HCT116 (cell line): ENCODE results near the gene UBQLN1. TPM values are rescaled to one million over a fixed set of nuclear protein-coding genes. Genes with fewer than 3 reads are reported as not detected.
A peak's percentile ranks its signal among the peaks of the same experiment; 100 is the strongest.

Experiments used
- ATAC-seq: fragments of 200-7000 bp; cut with Tn5 transposase; 2 replicates; pipeline ENCODE4 v1.9.1; 2020; ENCODE audit warnings: mild to moderate bottlenecking, moderate library complexity
- BruUV-seq: library from RNA; stranded (reverse); fragments of 400-500 nt; replicated peaks from 2 replicates; lab custom pipeline; 2021; lab: Mats Ljungman, UMichigan
- CTCF ChIA-PET: fragments of 300-600 bp; sonication (Branson Sonifier 250); formaldehyde crosslinking; loops from one replicate; lab custom pipeline; 2021; ENCODE audit warnings: antibody characterized with exemption; lab: Charles Lee
- POLR2A ChIA-PET: fragments of 300-600, 350-600 bp; sonication (Branson Sonifier 250); formaldehyde crosslinking; loops from one replicate; lab custom pipeline; 2021; ENCODE audit warnings: antibody characterized with exemption; lab: Charles Lee
- RAD21 ChIA-PET, 2 experiments: fragments of 300-600 bp; sonication (Branson Sonifier 250); formaldehyde crosslinking; loops; one replicate each; lab custom pipeline; 2023; ENCODE audit warnings: low total read pairs in 2 of 2; ENCODE audit not compliant: uncharacterized antibody in 2 of 2, unreplicated experiment in 2 of 2, low non-redundant PET in 1 of 2; lab: Charles Lee
- DNase-seq: peaks from one replicate; pipeline ENCODE4 v3.0.0-alpha.2; 2010; ENCODE audit warnings: low read depth, low spot score
- H2AFZ ChIP-seq: fragments of 200-600 bp; shearing (Covaris generic), sonication (generic); 2 replicates; pipeline ENCODE4 v1.6.1; 2017; ENCODE audit warnings: low read depth, mixed run types, mixed read lengths, antibody characterized with exemption, low read length; ENCODE audit not compliant: poor library complexity, severe bottlenecking
- H3K27ac ChIP-seq: 2 replicates; pipeline ENCODE4 v1.5.1; 2012; ENCODE audit warnings: low read depth, low read length
- H3K27me3 ChIP-seq: fragments of 200-600 bp; sonication (generic); 2 replicates; pipeline ENCODE4 v1.6.1; 2016; ENCODE audit warnings: mixed run types, low read length, mixed read lengths; ENCODE audit not compliant: insufficient read depth
- H3K36me3 ChIP-seq, 2 experiments: fragments of 200-500 bp in 1 of 2; fragments of 200-600 bp in 1 of 2; sonication (Bioruptor generic) in 1 of 2; sonication (generic) in 1 of 2; 2 replicates each; pipeline versions ENCODE4 v1.5.1 to v1.6.1; 2014 to 2016; ENCODE audit warnings: low read length in 2 of 2, inconsistent platforms in 1 of 2, mixed read lengths in 1 of 2, mixed run types in 1 of 2; ENCODE audit not compliant: insufficient read depth in 2 of 2, control insufficient read depth in 1 of 2
- H3K4me1 ChIP-seq, 2 experiments: fragments of 200-600 bp in 1 of 2; sonication (generic) in 1 of 2; 2 replicates each; pipeline versions ENCODE4 v1.5.1 to v1.6.1; 2012 to 2017; ENCODE audit warnings: low read length in 2 of 2, inconsistent platforms in 1 of 2, mild to moderate bottlenecking in 1 of 2, mixed read lengths in 1 of 2, mixed run types in 1 of 2, moderate library complexity in 1 of 2; ENCODE audit not compliant: insufficient read depth in 2 of 2, control insufficient read depth in 1 of 2
- H3K4me2 ChIP-seq: fragments of 200-600 bp; sonication (generic); 2 replicates; pipeline ENCODE4 v1.6.1; 2017; ENCODE audit warnings: mixed run types, low read length, mixed read lengths
- H3K4me3 ChIP-seq, 2 experiments: fragments of 200-600 bp in 1 of 2; sonication (generic) in 1 of 2; replicated peaks in 1 of 2; 2 replicates each; pipeline ENCODE4 v1.5.1; 2011 to 2016; ENCODE audit warnings: low read length in 2 of 2, control low read depth in 1 of 2, low read depth in 1 of 2, mild to moderate bottlenecking in 1 of 2, mixed read lengths in 1 of 2, mixed run types in 1 of 2
- H3K79me2 ChIP-seq: fragments of 200-600 bp; sonication (generic); 2 replicates; pipeline ENCODE4 v1.6.1; 2017; ENCODE audit warnings: mild to moderate bottlenecking, mixed run types, low read length, moderate library complexity, mixed read lengths; ENCODE audit not compliant: insufficient read depth
- H3K9ac ChIP-seq: fragments of 200-600 bp; sonication (generic); 2 replicates; pipeline ENCODE4 v1.6.1; 2016; ENCODE audit warnings: low read length, mixed read lengths
- H3K9me2 ChIP-seq: fragments of 200-600 bp; sonication (generic), shearing (Covaris generic); 2 replicates; pipeline ENCODE4 v1.6.1; 2017; ENCODE audit warnings: mixed run types, mild to moderate bottlenecking, moderate library complexity; ENCODE audit not compliant: insufficient read depth
- H3K9me3 ChIP-seq, 2 experiments: fragments of 200-500 bp in 1 of 2; fragments of 200-600 bp in 1 of 2; sonication (Bioruptor generic) in 1 of 2; sonication (generic) in 1 of 2; 2 replicates each; pipeline ENCODE4 v1.6.1; 2014 to 2017; ENCODE audit warnings: low read length in 2 of 2, mixed read lengths in 2 of 2, inconsistent platforms in 1 of 2, low read depth in 1 of 2, mild to moderate bottlenecking in 1 of 2, mixed run types in 1 of 2, moderate library complexity in 1 of 2; ENCODE audit not compliant: control insufficient read depth in 1 of 2, insufficient read depth in 1 of 2
- H4K20me1 ChIP-seq: fragments of 200-600 bp; sonication (generic), shearing (Covaris generic); 2 replicates; pipeline ENCODE4 v1.6.1; 2017; ENCODE audit warnings: mixed run types, mild to moderate bottlenecking, moderate library complexity; ENCODE audit not compliant: insufficient read depth
- CBX3 ChIP-seq: IDR thresholded peaks from 2 replicates; pipeline ENCODE4 v1.6.1; 2012; ENCODE audit warnings: low read depth
- CEBPB ChIP-seq: IDR thresholded peaks from 2 replicates; pipeline ENCODE4 v1.6.1; 2012; ENCODE audit warnings: low read depth
- EGR1 ChIP-seq: IDR thresholded peaks from 2 replicates; pipeline ENCODE4 v1.6.1; 2012; ENCODE audit warnings: low read depth
- ELF1 ChIP-seq: IDR thresholded peaks from 2 replicates; pipeline ENCODE4 v1.6.1; 2012; ENCODE audit warnings: low read depth, borderline replicate concordance
- EZH2 ChIP-seq: fragments of 200-600 bp; sonication (generic); IDR thresholded peaks from 2 replicates; pipeline ENCODE4 v1.6.1; 2017; ENCODE audit warnings: antibody characterized with exemption, mixed run types
- EZH2phosphoT487 ChIP-seq: fragments of 200-600 bp; IDR thresholded peaks from 2 replicates; pipeline ENCODE4 v1.6.1; 2018; ENCODE audit warnings: antibody characterized with exemption, borderline replicate concordance
- FOSL1 ChIP-seq: IDR thresholded peaks from 2 replicates; pipeline ENCODE4 v1.6.1; 2012; ENCODE audit warnings: low read depth
- JUND ChIP-seq: IDR thresholded peaks from 2 replicates; pipeline ENCODE4 v1.6.1; 2012
- POLR2A ChIP-seq: IDR thresholded peaks from 2 replicates; pipeline ENCODE4 v1.7.0; 2011; ENCODE audit warnings: borderline replicate concordance; ENCODE audit not compliant: insufficient read depth, insufficient read length; ENCODE audit errors: extremely low read depth
- POLR2AphosphoS5 ChIP-seq: IDR thresholded peaks from 2 replicates; pipeline ENCODE4 v1.6.1; 2011; ENCODE audit warnings: mild to moderate bottlenecking, low read depth, low read length, moderate library complexity
- SIN3A ChIP-seq: IDR thresholded peaks from 2 replicates; pipeline ENCODE4 v1.6.1; 2012; ENCODE audit warnings: low read depth
- SP1 ChIP-seq: IDR thresholded peaks from 2 replicates; pipeline ENCODE4 v1.6.1; 2012; ENCODE audit warnings: low read depth
- SRF ChIP-seq: IDR thresholded peaks from 2 replicates; pipeline ENCODE4 v1.6.1; 2012; ENCODE audit warnings: low read depth
- TCF7L2 ChIP-seq: IDR thresholded peaks from 2 replicates; pipeline ENCODE4 v1.7.0; 2011; ENCODE audit warnings: borderline replicate concordance, inconsistent platforms; ENCODE audit not compliant: insufficient read depth, insufficient read length; ENCODE audit errors: extremely low read depth
- YY1 ChIP-seq: IDR thresholded peaks from 2 replicates; pipeline ENCODE4 v1.6.1; 2011; ENCODE audit warnings: low read length, low read depth, moderate library complexity, mild to moderate bottlenecking; ENCODE audit not compliant: insufficient replicate concordance; ENCODE audit errors: extremely low read depth
- ZFX ChIP-seq: fragments of 450-650 bp; IDR thresholded peaks from 2 replicates; pipeline ENCODE4 v1.6.1; 2017
- ZNF274 ChIP-seq: fragments of 200-500 bp; sonication (Bioruptor generic); IDR thresholded peaks from 2 replicates; pipeline ENCODE4 v1.6.1; 2014; ENCODE audit warnings: mild to moderate bottlenecking, low read depth, low read length, inconsistent platforms
- intact Hi-C: fragments of 100-400 bp; cut with micrococcal nuclease; formaldehyde crosslinking; loops from 2 replicates; pipeline ENCODE4 v1.10.0; 2022
- total RNA-seq: library from RNA; stranded (reverse); gene quantifications from one replicate; pipeline ENCODE4 v1.2.1, GENCODE V29; 2021; ENCODE audit not compliant: unreplicated experiment
- TF ChIP-seq, protein P1 (sequence below): IDR thresholded peaks from 2 replicates; pipeline ENCODE4 v1.6.1; 2011; ENCODE audit warnings: mild to moderate bottlenecking, low read length, moderate library complexity; ENCODE audit not compliant: insufficient replicate concordance; ENCODE audit errors: extremely low read depth
- TF ChIP-seq, protein P2 (sequence below): IDR thresholded peaks from 2 replicates; pipeline ENCODE4 v1.6.1; 2012

The UBQLN1 gene
- total RNA-seq, 1 experiment from 2014 or later = 128 TPM

DNA sequence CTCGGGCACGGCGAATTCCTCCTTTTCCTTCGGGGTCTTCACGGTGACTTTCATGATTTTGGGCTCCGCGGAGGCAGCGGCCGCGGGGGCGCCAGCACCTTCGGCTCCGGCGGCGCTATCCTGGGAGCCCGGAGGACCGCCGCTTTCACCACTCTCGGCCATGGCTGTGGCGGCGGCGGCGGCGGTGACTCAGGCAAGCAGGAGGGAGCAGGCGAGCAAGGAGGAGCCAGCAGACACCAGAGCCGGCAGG, 315 bp downstream of the UBQLN1 start (continued):
- TF ChIP-seq POLR2A (no peak), SIN3A (no peak; the same call in 1 of the 2 replicates), YY1 (no peak), TCF7L2 (no peak), JUND (no peak)
- TF ChIP-seq, protein P1, sequence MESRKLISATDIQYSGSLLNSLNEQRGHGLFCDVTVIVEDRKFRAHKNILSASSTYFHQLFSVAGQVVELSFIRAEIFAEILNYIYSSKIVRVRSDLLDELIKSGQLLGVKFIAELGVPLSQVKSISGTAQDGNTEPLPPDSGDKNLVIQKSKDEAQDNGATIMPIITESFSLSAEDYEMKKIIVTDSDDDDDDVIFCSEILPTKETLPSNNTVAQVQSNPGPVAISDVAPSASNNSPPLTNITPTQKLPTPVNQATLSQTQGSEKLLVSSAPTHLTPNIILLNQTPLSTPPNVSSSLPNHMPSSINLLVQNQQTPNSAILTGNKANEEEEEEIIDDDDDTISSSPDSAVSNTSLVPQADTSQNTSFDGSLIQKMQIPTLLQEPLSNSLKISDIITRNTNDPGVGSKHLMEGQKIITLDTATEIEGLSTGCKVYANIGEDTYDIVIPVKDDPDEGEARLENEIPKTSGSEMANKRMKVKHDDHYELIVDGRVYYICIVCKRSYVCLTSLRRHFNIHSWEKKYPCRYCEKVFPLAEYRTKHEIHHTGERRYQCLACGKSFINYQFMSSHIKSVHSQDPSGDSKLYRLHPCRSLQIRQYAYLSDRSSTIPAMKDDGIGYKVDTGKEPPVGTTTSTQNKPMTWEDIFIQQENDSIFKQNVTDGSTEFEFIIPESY = no peak

- no TSS peak for BruUV-seq
- ChIA-PET RAD21 (no interaction called here), POLR2A (interaction anchor here (1.2 kb wide), 1 partner anchor 214 kb away, joined by 3 read pairs; the partner anchor contains the start of gene KIF27), CTCF (no interaction called here)
- DNase-seq (no peak), ATAC-seq (peak; percentile 18)
- intact Hi-C loops = no loop called here
- Histone ChIP-seq H3K79me2 (peaks cover 58% of the 10 kb centered on the region), H3K9ac (peak overlapping the region; percentile 96), H3K4me3 (peak overlapping the region; percentile 90 to 92), H3K4me1 (peaks cover 6 to 28% of the 10 kb centered on the region in 2 experiments; a peak in 3 of 4 replicates), H3K9me2 (no peaks in the 10 kb centered on the region), H3K9me3 (no peaks in the 10 kb centered on the region), H3K27ac (peak overlapping the region; percentile 91), H3K36me3 (peaks cover 0 to 7% of the 10 kb centered on the region in 2 experiments; a peak in 2 of 4 replicates), H3K27me3 (no peaks in the 10 kb centered on the region), H3K4me2 (peak overlapping the region; percentile 98), H2AFZ (no peak overlapping the region), H4K20me1 (peaks cover 22% of the 10 kb centered on the region; the same call in 1 of the 2 replicates)
- TF ChIP-seq EGR1 (no peak; the same call in 1 of the 2 replicates), ZNF274 (no peak), SRF (no peak), POLR2A (no peak), EZH2 (no peak), EZH2phosphoT487 (no peak), TCF7L2 (no peak), POLR2AphosphoS5 (no peak), YY1 (no peak), CEBPB (no peak), ZFX (no peak), SIN3A (no peak), FOSL1 (no peak), ELF1 (no peak), CBX3 (no peak), SP1 (no peak)
- TF ChIP-seq, protein P2, sequence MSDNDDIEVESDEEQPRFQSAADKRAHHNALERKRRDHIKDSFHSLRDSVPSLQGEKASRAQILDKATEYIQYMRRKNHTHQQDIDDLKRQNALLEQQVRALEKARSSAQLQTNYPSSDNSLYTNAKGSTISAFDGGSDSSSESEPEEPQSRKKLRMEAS = no peak
- TF ChIP-seq, protein P1 = no peak
- TF ChIP-seq, all 23 proteins: peak for 0
These were observed 861 bp downstream of the UBQLN1 start for GRCh38 chr9:83706676-83707517.
